ENCODE measurements around the gene RUNX1.

DNA sequence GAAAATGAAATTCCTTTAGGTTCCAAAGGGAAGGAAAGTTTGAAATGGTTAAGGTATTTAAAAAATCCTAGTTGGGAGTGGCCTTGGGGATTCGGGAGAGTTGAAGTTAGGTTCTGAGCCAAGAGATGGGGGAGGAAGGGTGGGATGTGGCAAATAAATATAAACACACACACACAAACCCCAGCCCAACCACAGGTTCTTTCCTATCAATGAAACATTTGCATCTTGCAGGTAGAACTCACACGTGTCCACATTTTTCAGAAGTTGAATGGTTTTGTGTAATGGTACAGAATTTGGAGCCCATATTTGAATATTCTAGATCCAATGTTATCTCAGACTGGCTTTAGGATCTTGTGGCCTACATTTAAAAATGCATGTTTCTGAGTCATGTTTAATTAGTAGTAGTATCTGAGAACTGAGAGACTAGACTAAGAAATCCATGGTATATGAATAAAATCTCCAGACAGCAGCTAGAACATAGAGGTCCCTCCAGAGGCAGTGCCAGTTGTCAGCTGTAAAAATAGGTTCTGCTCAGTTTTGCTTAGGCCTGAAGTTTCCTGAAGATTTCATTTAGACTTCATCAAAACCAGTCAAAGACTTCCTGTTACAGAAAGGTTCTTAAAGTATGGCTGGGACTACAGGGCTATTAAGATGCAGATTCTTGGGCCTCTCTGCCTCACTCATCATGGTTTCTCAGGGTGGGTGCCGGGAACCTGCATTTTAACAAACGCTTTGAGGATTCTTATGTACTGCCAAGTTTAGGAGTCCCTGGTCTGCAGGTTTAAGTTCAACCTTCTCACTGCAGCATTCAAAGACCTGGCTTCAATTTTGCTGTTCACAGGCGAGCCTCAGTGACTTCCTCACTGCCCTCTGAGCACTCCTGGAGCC lies 21.3 kb downstream of the RUNX1 start:
- TF ChIP-seq POLR2A (IDR thresholded peaks at IDR 0.05; ENCODE audit: low read depth, low read length): no peak
- TF ChIP-seq POLR2AphosphoS5 (IDR thresholded peaks at IDR 0.05; ENCODE audit: low read depth, low read length): no peak
- TF ChIP-seq TAF1 (IDR thresholded peaks at IDR 0.05; ENCODE audit: borderline replicate concordance, low read depth, low read length): no peak
